ENCODE measurements around the gene SALL1. TPM values are rescaled to one million over a fixed set of nuclear protein-coding genes. Genes with fewer than 3 reads are reported as not detected.

SALL1 gene
- total RNA-seq, 1 experiment from 2014 or later, result not detected

GRCh38 chr16:51103590-51103989 is 47.5 kb downstream of the SALL1 start:
- ChIA-PET CTCF (no interaction called here), POLR2A (no interaction called here)
- Histone ChIP-seq H3K36me3 (ENCODE audit: control insufficient read depth, insufficient read depth, low read length) (no peaks in the 10 kb centered on the region), H3K4me3 (ENCODE audit: low read depth in 2 of 2, low read length in 2 of 2) (no peak overlapping the region), H3K27me3 (ENCODE audit: control insufficient read depth, insufficient read depth, low read length) (no peaks in the 10 kb centered on the region), H3K9me3 (ENCODE audit: control insufficient read depth, insufficient read depth, low read depth, low read length) (no peaks in the 10 kb centered on the region), H3K27ac (ENCODE audit: low read length) (no peak overlapping the region), H3K4me1 (ENCODE audit: control insufficient read depth, insufficient read depth, low read length) (no peaks in the 10 kb centered on the region)
- in situ Hi-C loops (cut with HindIII; ENCODE audit: low pct_unique_long_range_greater_than_20kb, low sequenced_read_pairs), result no loop called here
- no peak for DNase-seq (ENCODE audit: low read depth, low spot score)
- BruUV-seq (replicated peaks), result no TSS peak
- intact Hi-C loops (cut with micrococcal nuclease; ENCODE audit: unreplicated experiment), result no loop called here
- TF ChIP-seq, protein P1, sequence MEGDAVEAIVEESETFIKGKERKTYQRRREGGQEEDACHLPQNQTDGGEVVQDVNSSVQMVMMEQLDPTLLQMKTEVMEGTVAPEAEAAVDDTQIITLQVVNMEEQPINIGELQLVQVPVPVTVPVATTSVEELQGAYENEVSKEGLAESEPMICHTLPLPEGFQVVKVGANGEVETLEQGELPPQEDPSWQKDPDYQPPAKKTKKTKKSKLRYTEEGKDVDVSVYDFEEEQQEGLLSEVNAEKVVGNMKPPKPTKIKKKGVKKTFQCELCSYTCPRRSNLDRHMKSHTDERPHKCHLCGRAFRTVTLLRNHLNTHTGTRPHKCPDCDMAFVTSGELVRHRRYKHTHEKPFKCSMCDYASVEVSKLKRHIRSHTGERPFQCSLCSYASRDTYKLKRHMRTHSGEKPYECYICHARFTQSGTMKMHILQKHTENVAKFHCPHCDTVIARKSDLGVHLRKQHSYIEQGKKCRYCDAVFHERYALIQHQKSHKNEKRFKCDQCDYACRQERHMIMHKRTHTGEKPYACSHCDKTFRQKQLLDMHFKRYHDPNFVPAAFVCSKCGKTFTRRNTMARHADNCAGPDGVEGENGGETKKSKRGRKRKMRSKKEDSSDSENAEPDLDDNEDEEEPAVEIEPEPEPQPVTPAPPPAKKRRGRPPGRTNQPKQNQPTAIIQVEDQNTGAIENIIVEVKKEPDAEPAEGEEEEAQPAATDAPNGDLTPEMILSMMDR (IDR thresholded peaks at IDR 0.05), result no peak
- no peak for TF ChIP-seq POLR2AphosphoS5 (IDR thresholded peaks at IDR 0.05; ENCODE audit: low read depth, low read length)
- ATAC-seq, result no peak

DNA sequence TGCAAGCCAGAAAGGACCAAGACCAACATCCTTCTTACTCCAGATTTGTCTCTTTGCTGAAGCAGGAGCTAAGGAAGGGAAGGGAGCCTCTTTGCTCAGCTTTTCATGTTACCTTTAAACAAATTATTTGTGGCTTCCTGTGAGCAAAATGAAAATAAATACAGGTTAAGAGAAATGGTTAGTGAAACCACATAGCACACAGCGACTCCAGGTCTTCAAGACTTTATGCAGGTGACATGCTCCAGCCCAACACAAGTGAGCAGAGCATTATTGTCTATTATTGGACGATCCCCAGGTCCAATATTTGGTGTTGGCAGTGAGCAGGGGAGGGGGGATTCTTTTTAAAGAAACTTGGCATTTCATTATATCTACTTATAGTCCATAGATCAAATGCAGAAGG is 53.3 kb downstream of the SALL1 start:
- Histone ChIP-seq H3K27me3 (ENCODE audit: control insufficient read depth, insufficient read depth, low read length) (no peaks in the 10 kb centered on the region), H3K4me3 (ENCODE audit: low read depth in 2 of 2, low read length in 2 of 2) (no peak overlapping the region), H3K9me3 (ENCODE audit: control insufficient read depth, insufficient read depth, low read depth, low read length) (no peaks in the 10 kb centered on the region), H3K27ac (ENCODE audit: low read length) (no peak overlapping the region), H3K4me1 (ENCODE audit: control insufficient read depth, insufficient read depth, low read length) (no peaks in the 10 kb centered on the region), H3K36me3 (ENCODE audit: control insufficient read depth, insufficient read depth, low read length) (no peaks in the 10 kb centered on the region)
- intact Hi-C loops (cut with micrococcal nuclease; ENCODE audit: unreplicated experiment) (no loop called here), in situ Hi-C loops (cut with HindIII; ENCODE audit: low pct_unique_long_range_greater_than_20kb, low sequenced_read_pairs) (no loop called here)
- ATAC-seq, result no peak
- BruUV-seq (replicated peaks), result no TSS peak
- TF ChIP-seq TCF7L2 (IDR thresholded peaks at IDR 0.05; ENCODE audit: low read depth, low read length), result no peak
- no peak for TF ChIP-seq SIN3A (IDR thresholded peaks at IDR 0.05; ENCODE audit: borderline replicate concordance, insufficient read depth, low read depth, low read length)
- no peak for TF ChIP-seq REST (IDR thresholded peaks at IDR 0.05; ENCODE audit: insufficient read depth in 1 of 2, low read depth in 2 of 2, low read length in 1 of 2)
- no peak for TF ChIP-seq POLR2AphosphoS5 (IDR thresholded peaks at IDR 0.05; ENCODE audit: low read depth, low read length)
- TF ChIP-seq, protein P1 (IDR thresholded peaks at IDR 0.05), result no peak
- CTCF ChIA-PET, result no interaction called here
- POLR2A ChIA-PET, result no interaction called here
- DNase-seq (ENCODE audit: low read depth, low spot score), result no peak
